ENCODE measurements around the gene EXO1.

Gene EXO1

DNA sequence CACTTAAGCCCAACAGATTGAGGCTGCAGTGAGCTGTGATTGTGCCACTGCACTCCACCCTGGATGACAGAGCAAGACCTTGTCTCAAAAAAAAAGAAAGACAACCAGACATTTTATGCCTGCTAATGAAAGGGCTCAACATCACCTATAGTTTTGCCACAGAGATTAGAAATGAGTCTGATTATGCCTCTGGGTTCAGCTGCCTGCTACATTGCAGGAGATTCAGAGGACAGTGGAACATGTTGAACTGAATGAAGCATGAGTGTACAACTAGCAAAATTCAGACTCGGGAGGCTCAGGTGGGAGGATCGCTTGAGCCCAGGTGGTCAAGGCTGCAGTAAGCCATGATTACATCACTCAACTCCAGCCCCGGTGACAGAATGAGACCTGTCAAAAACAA, 46.0 kb downstream of the EXO1 start:
- no peak for DNase-seq (ENCODE audit: low read depth)

DNA sequence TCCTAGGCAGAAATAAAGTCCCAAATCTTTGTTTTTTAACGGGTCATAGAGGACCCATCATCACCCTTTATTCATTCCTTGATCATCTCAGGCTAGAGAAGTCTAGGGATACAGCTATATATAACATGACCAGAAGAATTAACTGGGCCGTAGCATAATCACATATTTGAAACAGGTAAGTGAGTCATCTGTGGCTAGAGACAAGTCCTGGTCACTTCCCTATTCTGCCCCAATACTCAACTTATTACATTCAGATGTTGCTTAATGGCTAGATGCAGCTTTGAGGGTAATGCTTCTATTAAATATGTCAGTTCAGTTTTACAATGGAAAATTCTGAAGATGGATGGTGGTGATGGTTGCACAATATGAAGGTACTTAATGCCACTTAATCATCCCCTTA, 47.0 kb downstream of the EXO1 start:
- DNase-seq (ENCODE audit: low read depth) = no peak

DNA sequence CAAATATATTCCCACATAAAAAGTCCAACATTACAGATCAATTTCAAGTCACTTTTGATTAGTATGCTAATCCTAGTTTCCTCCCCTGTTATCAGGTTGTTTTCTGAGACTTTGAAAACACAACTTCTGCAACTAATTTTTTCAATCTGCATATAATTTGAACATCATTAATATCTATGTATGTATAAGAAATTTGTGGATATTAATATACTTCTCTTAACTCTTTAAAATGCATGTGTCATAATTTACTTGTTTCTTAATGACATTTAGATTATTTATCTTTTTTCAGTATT, 48.6 kb downstream of the EXO1 start:
- DNase-seq (ENCODE audit: low read depth) = no peak

DNA sequence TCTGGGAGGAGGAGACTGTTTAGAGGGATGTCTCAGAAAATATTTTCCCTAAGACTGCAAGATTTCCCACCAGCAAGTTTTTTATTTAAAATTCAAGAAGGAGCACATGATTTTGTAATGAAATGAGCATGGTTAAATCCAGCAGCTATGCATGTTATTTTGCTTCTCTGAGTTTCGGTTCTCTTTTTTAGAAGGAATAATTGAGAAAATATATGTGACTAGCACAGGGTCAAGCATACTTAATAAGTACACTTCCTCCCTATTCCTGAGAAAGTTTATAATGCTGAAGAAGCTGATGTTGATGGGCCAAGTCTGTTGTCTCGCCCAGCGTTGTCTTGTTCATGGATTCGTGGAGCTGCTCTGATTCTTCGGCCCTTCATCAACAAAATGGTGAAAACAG, 51.2 kb downstream of the EXO1 start:
- DNase-seq (ENCODE audit: low read depth) = no peak

DNA sequence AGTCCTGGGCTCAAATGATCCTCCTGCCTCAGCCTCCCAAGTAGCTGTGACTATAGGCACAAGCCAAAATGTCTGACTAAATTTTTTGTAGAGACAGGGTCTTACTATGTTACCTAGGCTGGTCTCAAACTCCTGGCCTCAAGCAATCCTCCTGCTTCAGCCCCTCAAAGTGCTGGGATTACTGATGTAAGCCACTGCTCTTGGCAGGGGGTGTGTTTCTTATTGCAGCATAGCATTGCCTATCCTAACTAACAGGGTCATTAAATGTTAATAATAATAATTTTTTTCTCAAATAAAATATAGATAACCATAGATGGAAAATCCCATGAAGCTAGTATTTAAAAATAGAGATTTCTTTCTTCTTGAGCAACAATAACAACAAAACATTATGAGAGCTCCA, 52.4 kb downstream of the EXO1 start:
- DNase-seq (ENCODE audit: low read depth) = no peak

DNA sequence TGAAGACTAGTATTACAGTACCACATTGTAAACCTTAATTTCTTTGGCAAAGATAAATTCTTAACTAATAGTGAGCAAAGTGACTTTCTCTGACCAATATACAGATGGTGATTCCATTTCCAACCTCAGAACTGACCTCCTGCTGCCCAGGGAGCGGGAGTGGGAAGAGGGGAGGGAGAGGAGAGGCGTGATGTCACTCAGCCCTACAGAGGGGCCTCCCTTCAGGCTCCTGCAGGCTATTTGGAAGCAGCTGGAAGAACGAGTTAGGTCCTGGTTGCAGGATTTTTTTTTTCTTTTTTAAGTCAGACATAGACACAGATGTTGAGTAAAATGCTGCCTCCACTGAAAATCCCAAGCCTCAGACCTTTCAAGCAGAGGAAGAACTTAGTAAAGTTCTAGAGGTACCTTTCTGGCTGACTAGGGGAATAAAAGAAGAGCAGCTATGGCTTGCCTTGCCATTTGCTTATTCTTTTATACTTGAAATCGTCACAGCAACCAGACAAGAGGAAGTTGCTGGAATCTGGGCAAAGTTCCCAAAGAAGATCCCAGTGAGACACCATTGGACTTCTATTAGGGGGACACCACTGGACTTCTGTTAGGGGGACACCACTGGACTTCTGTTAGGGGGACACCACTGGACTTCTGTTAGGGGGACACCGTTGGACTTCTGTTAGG, 54.5 kb downstream of the EXO1 start:
- DNase-seq (ENCODE audit: low read depth) = no peak

DNA sequence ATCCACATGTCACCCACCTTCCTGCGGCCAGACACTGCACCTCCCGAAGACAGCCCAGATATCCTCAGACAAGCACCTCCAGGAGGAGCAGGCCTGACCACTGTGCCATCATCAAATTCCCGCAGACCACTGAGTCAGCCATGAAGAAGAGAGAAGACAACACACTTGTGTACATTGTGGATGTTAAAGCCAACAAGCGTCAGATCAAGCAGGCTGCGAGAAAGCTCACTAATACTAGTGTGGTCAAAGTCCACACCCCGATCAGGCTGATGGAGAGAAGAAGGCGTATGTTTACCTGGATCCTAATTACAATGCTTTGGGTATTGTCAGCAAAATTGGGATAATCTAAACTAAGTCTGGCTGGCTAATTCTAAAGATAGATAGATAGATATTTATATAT, 68.2 kb downstream of the EXO1 start:
- no peak for DNase-seq (ENCODE audit: low read depth)

DNA sequence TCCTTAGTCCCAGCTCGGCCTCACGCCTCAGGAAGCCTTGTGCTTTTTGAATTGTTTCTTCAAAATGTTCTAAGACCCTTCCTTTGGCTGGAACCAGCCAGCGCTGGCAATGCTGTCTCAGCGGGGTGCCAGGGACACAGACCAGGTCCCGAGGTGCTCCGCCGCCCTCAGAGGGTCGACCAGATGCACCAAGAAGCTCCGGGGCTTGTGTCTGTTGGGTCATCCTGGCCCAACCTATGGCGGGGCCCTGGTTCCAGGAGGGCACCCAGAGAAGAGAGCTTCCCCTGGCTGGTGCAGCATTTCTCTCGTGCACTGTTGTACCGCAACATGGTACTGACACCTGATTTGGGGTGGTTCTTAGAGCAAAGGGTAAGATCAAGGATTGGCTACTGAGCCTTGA, 69.5 kb downstream of the EXO1 start:
- DNase-seq (ENCODE audit: low read depth) = no peak

DNA sequence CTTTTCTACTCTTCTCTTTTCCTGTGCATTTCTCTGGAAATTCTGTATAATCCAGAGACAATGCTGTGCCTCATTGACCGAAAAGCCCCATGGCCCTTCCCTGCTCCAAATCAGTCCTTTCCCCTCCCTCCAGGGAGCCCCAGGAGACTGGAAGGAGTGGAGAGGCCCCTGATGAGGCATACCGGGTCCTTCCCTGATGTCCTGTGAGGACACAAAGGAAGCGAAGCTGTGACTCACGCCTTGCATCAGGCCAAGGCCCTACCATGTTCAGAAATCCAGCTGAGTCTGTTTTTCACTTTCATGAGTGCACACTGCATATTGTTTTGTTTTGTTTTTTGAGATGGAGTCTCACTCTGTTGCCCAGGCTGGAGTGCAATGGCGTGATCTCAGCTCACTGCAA, 70.9 kb downstream of the EXO1 start:
- no peak for DNase-seq (ENCODE audit: low read depth)

DNA sequence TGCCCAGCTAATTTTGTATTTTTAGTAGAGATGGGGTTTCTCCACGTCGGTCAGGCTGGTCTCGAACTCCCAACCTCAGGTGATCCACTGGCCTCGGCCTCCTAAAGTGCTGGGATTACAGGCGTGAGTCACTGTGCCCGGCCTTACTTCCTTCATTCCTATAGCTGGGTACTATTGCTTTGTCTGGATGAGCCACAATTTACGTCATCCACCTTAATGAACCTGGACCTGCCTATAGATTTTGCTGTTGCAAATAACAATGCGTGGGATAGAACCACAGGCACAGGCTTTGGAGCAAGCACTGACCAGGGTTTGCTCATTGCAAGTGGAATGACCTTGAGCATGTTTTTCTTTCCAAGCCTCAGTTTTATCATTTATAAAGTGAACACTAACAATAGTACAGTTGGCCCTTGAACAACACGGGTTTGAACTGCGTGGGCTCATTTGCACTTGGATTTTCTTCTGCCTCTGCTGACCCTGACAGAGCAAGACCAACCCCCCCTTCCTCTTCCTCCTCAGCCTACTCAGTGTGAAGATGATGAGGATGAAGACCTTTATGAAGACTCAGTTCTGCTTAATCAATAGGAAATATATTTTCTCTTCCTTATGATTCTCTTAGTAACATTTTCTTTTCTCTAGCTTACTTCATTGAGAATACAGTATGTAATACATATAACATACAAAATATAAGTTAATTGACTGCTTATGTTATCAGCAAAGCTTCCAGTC, 76.2 kb downstream of the EXO1 start:
- DNase-seq (ENCODE audit: low read depth) = no peak

DNA sequence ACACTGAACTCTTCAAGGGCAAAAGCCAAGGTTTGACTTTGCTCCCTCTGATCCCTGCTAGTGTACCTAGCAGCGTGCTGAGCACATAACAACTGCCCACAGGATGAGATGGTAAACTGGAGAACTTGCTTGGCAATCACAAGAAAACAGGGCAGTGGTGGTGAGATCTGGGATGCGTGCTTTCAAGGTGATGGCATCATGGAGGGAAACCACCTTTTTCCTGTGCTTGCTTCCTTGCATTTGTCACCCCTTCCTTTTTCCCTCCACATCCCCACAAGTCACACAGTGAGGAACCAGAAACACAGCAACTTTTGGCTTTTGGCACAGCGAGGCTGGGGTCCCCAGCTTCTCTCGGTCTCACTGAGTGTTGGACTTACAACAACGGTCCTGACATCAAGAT, 78.1 kb downstream of the EXO1 start:
- no peak for DNase-seq (ENCODE audit: low read depth)

DNA sequence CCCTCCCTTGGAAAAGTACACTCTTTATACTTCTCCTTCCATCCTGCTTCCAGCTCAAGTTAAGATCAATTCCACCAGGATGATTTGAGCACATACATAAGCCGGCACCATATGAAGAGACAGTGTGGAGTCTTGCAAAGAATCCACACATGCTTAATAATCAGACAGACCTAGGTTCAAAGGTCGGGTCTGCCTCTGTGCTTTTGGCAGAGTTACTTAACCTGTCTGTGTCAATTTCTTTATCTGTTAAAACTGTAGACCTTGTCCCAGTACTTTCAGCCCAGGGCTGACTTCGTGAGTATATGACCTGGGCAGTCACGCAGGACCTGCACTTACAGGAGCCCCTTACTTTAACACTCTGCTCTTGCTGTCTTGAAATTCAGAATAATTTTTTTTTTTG, 79.3 kb downstream of the EXO1 start:
- no peak for DNase-seq (ENCODE audit: low read depth)

DNA sequence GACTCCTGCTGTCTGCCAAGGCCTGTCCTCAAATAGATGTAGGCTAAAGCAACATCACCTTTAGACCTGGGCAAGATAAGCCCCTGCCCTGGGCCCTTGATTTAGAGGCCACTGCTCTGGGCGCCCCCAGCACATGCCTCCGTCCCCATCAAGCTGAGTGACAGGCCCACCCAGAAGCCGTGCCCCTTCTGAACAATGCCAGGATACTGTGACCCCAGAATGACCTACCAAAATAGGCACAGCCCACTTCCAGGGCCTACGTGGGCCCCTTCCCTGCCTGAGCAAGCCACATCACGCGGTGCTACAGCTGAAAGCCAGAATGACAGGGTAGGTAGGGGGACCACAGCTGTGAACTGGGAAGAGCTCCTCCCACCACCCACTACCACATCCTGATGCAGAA, 84.8 kb downstream of the EXO1 start:
- no peak for DNase-seq (ENCODE audit: low read depth)

DNA sequence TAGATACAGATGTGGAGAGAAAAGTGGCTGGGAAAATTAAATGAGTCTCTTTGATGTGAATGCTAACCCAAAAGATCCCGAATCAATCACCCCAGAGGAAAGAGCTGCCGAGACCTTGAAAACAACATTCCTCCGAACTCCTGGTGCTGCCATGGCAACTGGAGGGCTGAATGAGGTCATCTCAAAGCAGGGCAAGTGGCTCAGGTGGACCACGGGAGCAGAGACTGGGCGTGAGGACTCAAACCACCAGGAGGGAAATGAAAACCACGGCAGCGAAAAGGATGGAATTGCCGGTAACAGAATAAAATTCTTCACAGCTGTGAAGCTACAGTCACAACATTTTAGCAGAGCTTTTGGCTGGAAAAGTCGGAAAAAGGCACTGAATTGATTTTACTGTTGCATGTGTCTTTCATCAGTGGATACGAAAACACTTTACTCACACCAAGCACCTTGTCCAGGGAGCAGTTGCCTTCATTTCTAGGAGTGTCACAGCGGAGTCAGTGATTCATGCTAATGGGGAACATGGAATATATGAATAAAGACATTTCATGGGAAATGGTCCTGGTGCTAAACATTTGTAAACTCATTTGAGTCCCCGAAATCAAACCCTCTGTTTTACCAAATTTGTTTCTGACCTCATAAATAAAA, 86.3 kb downstream of the EXO1 start:
- no peak for DNase-seq (ENCODE audit: low read depth)

DNA sequence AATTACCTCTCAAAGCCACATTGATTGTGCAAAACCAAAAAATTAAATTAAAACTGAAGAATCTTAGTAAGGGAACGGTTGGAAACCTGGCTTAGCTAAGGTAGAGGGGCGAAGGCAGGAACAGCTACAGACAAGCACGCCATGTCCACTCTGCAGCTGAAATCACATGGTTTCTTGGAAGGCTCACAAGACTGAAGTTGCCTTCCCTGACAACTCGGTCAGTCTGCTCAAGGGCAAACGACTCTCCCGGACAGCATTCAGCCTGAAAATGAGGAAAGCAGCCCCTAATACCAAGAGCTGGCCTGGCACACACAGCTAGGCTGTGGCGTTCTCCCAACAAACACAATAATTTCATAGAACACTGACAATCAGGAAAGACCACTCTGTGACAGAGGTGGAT, 86.9 kb downstream of the EXO1 start:
- DNase-seq (ENCODE audit: low read depth) = no peak
